CD4-positive, alpha-beta T cell (primary cell): ENCODE results near the gene TEDC2. TPM values are rescaled to one million over a fixed set of nuclear protein-coding genes. Genes with fewer than 3 reads are reported as not detected.

Experiments
- ATAC-seq: fragments of 200-7000 bp; cut with Tn5 transposase; one replicate; pipeline ENCODE4 v1.10.0; 2022; ENCODE audit warnings: mild to moderate bottlenecking; ENCODE audit not compliant: poor library complexity
- CTCF ChIA-PET: fragments of 350-600 bp; sonication (Branson Sonifier 250); formaldehyde crosslinking; loops from one replicate; lab custom pipeline; 2021; ENCODE audit warnings: antibody characterized with exemption, inconsistent platforms; lab: Charles Lee
- POLR2A ChIA-PET: fragments of 350-600 bp; sonication (Branson Sonifier 250); formaldehyde crosslinking; loops from one replicate; lab custom pipeline; 2021; ENCODE audit warnings: antibody characterized with exemption, inconsistent platforms; lab: Charles Lee
- DNase-seq, 14 experiments: peaks; one replicate each; pipeline ENCODE4 v3.0.0-alpha.2; 2013 to 2020; ENCODE audit warnings: mixed read lengths in 2 of 14
- H3K27ac ChIP-seq, 2 donors: one replicate each; pipeline versions ENCODE4 v1.5.1 to v1.7.0; 2013; ENCODE audit warnings: low read length in 2 of 2, low read depth in 1 of 2, mild to moderate bottlenecking in 1 of 2
- H3K27me3 ChIP-seq, 2 experiments: 1 replicate in 1 of 2; 2 replicates in 1 of 2; pipeline versions ENCODE4 v1.6.1 to v1.7.0; 2013; ENCODE audit warnings: low read length in 2 of 2, control low read depth in 1 of 2, mild to moderate bottlenecking in 1 of 2, moderate library complexity in 1 of 2; ENCODE audit not compliant: insufficient read depth in 2 of 2, control insufficient read depth in 1 of 2
- H3K36me3 ChIP-seq: one replicate; pipeline ENCODE4 v1.6.1; 2013; ENCODE audit warnings: low read length, control low read depth; ENCODE audit not compliant: insufficient read depth
- H3K4me1 ChIP-seq: one replicate; pipeline ENCODE4 v1.6.1; 2013; ENCODE audit warnings: low read length, control low read depth; ENCODE audit not compliant: insufficient read depth
- H3K4me3 ChIP-seq: one replicate; pipeline ENCODE4 v1.5.1; 2013; ENCODE audit warnings: mild to moderate bottlenecking, low read length, moderate library complexity
- H3K9me3 ChIP-seq, 2 experiments: 1 replicate in 1 of 2; 2 replicates in 1 of 2; pipeline versions ENCODE4 v1.6.1 to v1.7.0; 2013; ENCODE audit warnings: low read length in 2 of 2, mild to moderate bottlenecking in 2 of 2, control low read depth in 1 of 2, moderate library complexity in 1 of 2; ENCODE audit not compliant: control insufficient read depth in 1 of 2, insufficient read depth in 1 of 2
- H3K27ac Mint-ChIP-seq: one replicate; pipeline ENCODE4 v1.8.0; 2020; ENCODE audit warnings: mixed read lengths
- H3K27me3 Mint-ChIP-seq: one replicate; pipeline ENCODE4 v1.8.0; 2021; ENCODE audit warnings: mixed read lengths
- H3K36me3 Mint-ChIP-seq: one replicate; pipeline ENCODE4 v1.8.0; 2021; ENCODE audit warnings: low read depth, mixed read lengths
- H3K4me1 Mint-ChIP-seq: one replicate; pipeline ENCODE4 v1.8.0; 2021; ENCODE audit warnings: low read depth, mixed read lengths
- H3K4me3 Mint-ChIP-seq: one replicate; pipeline ENCODE4 v1.8.0; 2020; ENCODE audit warnings: mild to moderate bottlenecking, mixed read lengths
- H3K9me3 Mint-ChIP-seq: one replicate; pipeline ENCODE4 v1.8.0; 2020; ENCODE audit warnings: mixed read lengths
- intact Hi-C, 2 experiments: fragments of 100-400 bp; cut with DNase I in 1 of 2; cut with micrococcal nuclease in 1 of 2; formaldehyde crosslinking; loops; one replicate each; pipeline versions ENCODE4 v1.15.1 to v1.9.0; 2023 to 2025; cut with DNase I, micrococcal nuclease
- total RNA-seq, 174 experiments: library from RNA in 2 of 174; stranded (reverse) in 2 of 174; gene quantifications; one replicate each; pipeline ENCODE4 v1.2.3 and lab custom pipeline; 2021 to 2026
- TF ChIP-seq, protein P1 (sequence below): fragments of 200-600 bp; IDR thresholded peaks from one replicate; pipeline ENCODE4 v1.8.0; 2022; ENCODE audit warnings: antibody characterized with exemption, mild to moderate bottlenecking

The TEDC2 gene
- total RNA-seq, 2 experiments from 2014 or later: 0.17 to 0.27 TPM

DNA sequence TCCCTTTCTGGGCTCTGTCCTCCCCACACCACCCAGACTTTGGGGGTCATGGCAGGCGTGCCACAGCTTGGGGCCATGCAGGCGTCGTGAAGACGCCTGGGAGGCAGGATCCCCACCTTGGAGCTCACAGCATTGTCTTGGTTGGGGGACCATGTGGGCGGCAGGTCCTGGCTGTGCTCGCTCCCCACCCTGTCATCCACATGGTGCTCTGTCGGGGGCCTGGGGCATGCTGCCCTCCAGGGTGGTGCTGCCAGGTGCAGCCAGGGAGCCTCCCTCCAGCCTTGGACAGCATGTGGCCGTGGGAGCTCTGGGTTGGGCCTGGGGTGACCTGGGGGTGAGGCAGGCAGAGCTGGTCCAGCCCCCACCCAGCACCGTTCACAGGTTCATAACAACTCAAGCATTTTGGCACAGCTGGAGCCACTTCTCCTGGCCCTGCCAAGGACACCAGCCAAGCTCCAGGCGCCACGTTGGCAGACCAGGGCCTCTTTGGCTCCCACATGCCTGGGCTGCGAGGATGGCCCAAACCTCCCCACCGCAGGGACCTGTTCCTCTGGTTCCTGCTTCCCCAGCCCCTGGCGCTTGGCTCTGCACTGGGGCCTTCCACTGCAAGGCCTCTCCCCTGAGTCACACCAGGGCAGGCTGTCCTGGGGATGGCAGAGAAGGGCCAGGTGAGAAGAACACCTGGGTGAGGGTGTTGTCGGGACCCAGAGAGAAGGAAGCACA lies 38.8 kb downstream of the TEDC2 start:
- Histone ChIP-seq H3K27ac (no peak overlapping the region), H3K4me1 (peaks cover 7% of the 10 kb centered on the region), H3K4me3 (no peak overlapping the region), H3K27me3 (no peaks in the 10 kb centered on the region), H3K9me3 (no peaks in the 10 kb centered on the region), H3K36me3 (peaks cover 5% of the 10 kb centered on the region)
- Mint-ChIP-seq H3K27me3 (no peaks in the 10 kb centered on the region), H3K4me1 (peaks cover 4% of the 10 kb centered on the region), H3K4me3 (no peak overlapping the region), H3K36me3 (peaks cover 4% of the 10 kb centered on the region), H3K9me3 (no peaks in the 10 kb centered on the region), H3K27ac (no peak overlapping the region)
- intact Hi-C loops: no loop called here
- ATAC-seq: no peak
- TF ChIP-seq, protein P1, sequence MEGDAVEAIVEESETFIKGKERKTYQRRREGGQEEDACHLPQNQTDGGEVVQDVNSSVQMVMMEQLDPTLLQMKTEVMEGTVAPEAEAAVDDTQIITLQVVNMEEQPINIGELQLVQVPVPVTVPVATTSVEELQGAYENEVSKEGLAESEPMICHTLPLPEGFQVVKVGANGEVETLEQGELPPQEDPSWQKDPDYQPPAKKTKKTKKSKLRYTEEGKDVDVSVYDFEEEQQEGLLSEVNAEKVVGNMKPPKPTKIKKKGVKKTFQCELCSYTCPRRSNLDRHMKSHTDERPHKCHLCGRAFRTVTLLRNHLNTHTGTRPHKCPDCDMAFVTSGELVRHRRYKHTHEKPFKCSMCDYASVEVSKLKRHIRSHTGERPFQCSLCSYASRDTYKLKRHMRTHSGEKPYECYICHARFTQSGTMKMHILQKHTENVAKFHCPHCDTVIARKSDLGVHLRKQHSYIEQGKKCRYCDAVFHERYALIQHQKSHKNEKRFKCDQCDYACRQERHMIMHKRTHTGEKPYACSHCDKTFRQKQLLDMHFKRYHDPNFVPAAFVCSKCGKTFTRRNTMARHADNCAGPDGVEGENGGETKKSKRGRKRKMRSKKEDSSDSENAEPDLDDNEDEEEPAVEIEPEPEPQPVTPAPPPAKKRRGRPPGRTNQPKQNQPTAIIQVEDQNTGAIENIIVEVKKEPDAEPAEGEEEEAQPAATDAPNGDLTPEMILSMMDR: no peak
- POLR2A ChIA-PET: no interaction called here
- DNase-seq: peak in 1 of 14 experiments; percentile 17
- CTCF ChIA-PET: no interaction called here

DNA sequence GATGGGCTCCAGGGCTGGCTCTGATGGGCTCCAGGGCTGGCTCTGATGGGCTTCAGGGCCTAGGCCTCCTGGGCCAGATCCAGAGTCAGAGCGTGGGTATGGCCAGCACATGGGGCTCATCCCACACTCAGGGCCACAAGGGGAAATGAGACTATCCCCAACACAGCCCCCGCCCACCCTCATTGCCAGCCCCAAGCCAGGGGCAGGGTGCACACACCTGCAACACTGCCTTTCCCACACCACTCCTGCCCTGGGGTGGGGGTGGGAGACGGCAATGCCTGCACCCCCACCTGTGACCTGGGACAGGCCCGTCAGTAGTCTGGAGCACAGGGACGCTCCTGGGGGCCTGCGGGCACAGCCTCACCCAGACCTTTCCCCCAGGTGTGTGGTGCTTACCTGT lies 39.5 kb downstream of the TEDC2 start:
- H3K4me3 Mint-ChIP-seq: no peak overlapping the region
- peaks cover 4% of the 10 kb centered on the region for H3K36me3 Mint-ChIP-seq
- no peaks in the 10 kb centered on the region for H3K27me3 Mint-ChIP-seq
- ChIA-PET POLR2A (no interaction called here), CTCF (no interaction called here)
- TF ChIP-seq, protein P1: no peak
- Histone ChIP-seq H3K36me3 (peaks cover 5% of the 10 kb centered on the region), H3K27me3 (no peaks in the 10 kb centered on the region), H3K4me3 (no peak overlapping the region), H3K27ac (no peak overlapping the region), H3K9me3 (no peaks in the 10 kb centered on the region), H3K4me1 (peaks cover 7% of the 10 kb centered on the region)
- DNase-seq (peak in 1 of 14 experiments; percentile 13), ATAC-seq (no peak)
- no peak overlapping the region for H3K27ac Mint-ChIP-seq
- peaks cover 4% of the 10 kb centered on the region for H3K4me1 Mint-ChIP-seq
- intact Hi-C loops: no loop called here
- no peaks in the 10 kb centered on the region for H3K9me3 Mint-ChIP-seq

DNA sequence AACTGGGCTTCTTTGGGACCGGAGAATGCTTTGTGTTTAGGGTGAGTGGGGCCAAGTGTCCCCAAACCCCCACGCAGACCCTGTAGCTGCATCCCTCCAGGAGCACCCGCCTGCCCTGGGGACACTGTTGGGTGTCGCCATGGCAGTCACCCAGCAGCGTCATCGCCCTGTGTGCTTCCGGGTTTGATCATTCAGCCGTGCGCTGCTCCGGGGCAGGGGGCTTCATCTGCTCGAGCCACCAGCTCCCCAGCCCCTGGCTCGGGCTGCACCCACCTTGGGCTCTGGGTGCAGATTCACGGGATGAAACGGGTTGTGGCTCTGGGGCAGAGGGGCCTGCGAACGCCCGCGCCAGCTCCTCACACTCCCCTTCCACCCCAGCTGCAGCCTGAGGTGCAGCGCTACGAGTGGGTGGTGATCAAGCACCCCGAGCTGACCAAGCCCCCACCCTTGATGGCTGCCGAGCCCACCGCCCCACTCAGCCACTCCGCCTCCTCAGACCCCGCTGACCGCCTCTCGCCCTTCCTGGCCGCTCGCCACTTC lies 40.1 kb downstream of the TEDC2 start:
- Histone ChIP-seq H3K9me3 (no peaks in the 10 kb centered on the region), H3K36me3 (peaks cover 5% of the 10 kb centered on the region), H3K4me1 (peaks cover 7% of the 10 kb centered on the region), H3K27me3 (no peaks in the 10 kb centered on the region), H3K4me3 (no peak overlapping the region), H3K27ac (no peak overlapping the region)
- DNase-seq (no peak), ATAC-seq (no peak)
- POLR2A ChIA-PET: interaction anchor here (0.6 kb wide), 1 partner anchor 33 kb away, joined by 7 read pairs; no protein-coding TSS in a partner anchor
- intact Hi-C loops: loop anchor here in 1 of 2 experiments (2.0 kb wide), 1 partner anchor 159 kb away; the partner anchor contains the start of gene ABCA3
- Mint-ChIP-seq H3K4me1 (peaks cover 4% of the 10 kb centered on the region), H3K36me3 (peaks cover 4% of the 10 kb centered on the region), H3K9me3 (no peaks in the 10 kb centered on the region), H3K27ac (no peak overlapping the region), H3K27me3 (no peaks in the 10 kb centered on the region), H3K4me3 (no peak overlapping the region)
- TF ChIP-seq, protein P1: no peak
- CTCF ChIA-PET: interaction anchor here (2.5 kb wide), 1 partner anchor 306 kb away, joined by 17 read pairs; no protein-coding TSS in a partner anchor
